GM06990 (cell line): ENCODE data around the gene NAPSA.
A peak's percentile ranks its signal among the peaks of the same experiment; 100 is the strongest.

Source experiments
- DNase-seq: peaks from one replicate; pipeline ENCODE4 v3.0.0-alpha.2; 2011; ENCODE audit not compliant: insufficient read length; ENCODE audit errors: extremely low read depth
- H3K27me3 ChIP-seq: replicated peaks from 2 replicates; pipeline ENCODE4 v1.6.0; 2011; ENCODE audit warnings: low read length; ENCODE audit not compliant: control insufficient read depth, insufficient read depth
- H3K36me3 ChIP-seq: 2 replicates; pipeline ENCODE4 v1.5.1; 2011; ENCODE audit warnings: low read length; ENCODE audit not compliant: control insufficient read depth, insufficient read depth
- H3K4me3 ChIP-seq: replicated peaks from 2 replicates; pipeline ENCODE4 v1.5.1; 2011; ENCODE audit warnings: low read depth, mild to moderate bottlenecking, control low read depth, low read length
- TF ChIP-seq, protein P1 (sequence below): IDR thresholded peaks from 2 replicates; pipeline ENCODE4 v1.5.1; 2011; ENCODE audit warnings: low read length, control low read depth, mild to moderate bottlenecking, inconsistent platforms; ENCODE audit not compliant: insufficient read depth, poor library complexity, severe bottlenecking

The NAPSA gene

DNA sequence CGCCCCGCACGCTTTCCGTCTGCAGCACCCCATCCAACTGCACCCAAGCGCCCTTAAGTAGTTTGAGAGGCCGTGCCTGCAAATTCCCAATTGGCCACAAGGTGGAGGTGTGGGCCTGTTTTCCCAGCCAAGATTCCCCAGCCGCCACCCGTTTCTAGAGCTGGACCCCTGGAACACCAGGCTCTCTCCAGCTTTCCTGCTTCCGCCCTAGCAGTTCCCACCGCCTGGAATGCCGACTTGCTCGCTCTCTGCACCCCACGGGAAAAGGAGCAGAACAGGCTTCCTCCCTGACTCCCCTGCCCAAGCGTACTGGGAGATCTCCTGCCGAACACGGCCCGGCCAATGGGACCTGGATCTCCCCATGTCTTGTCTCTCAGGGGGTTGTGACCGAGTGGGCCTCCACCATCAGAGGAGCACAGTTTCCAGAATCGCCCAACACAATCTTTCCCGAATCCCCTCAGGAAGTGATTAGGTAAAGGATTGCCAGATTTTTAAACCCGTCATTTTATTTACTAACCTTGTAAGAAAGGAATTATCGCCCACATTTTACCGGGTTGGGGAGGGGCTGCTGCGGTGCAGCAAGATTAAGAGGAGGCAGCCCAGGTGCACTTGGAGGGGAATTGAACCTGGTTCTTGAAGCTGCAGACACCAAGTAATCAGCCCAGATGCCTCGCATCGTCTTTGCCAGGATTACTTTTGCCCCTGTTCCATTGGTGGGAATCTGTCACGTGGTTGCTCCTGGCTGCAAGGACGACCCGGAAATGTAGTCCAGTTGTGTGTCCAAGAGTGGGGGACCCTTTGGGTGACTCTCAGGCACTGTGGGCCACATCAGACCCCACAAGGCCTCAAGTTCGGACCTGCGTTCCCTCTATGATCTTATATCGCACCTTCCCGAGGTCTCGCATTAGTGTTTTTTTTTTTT, 3.5 kb upstream of the NAPSA start:
- TF ChIP-seq, protein P1, sequence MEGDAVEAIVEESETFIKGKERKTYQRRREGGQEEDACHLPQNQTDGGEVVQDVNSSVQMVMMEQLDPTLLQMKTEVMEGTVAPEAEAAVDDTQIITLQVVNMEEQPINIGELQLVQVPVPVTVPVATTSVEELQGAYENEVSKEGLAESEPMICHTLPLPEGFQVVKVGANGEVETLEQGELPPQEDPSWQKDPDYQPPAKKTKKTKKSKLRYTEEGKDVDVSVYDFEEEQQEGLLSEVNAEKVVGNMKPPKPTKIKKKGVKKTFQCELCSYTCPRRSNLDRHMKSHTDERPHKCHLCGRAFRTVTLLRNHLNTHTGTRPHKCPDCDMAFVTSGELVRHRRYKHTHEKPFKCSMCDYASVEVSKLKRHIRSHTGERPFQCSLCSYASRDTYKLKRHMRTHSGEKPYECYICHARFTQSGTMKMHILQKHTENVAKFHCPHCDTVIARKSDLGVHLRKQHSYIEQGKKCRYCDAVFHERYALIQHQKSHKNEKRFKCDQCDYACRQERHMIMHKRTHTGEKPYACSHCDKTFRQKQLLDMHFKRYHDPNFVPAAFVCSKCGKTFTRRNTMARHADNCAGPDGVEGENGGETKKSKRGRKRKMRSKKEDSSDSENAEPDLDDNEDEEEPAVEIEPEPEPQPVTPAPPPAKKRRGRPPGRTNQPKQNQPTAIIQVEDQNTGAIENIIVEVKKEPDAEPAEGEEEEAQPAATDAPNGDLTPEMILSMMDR, result peak; percentile 77
- H3K4me3 ChIP-seq, result peak overlapping the region; percentile 76
- peak; percentile 81 for DNase-seq
- H3K27me3 ChIP-seq, result no peaks in the 10 kb centered on the region
- H3K36me3 ChIP-seq, result no peaks in the 10 kb centered on the region

DNA sequence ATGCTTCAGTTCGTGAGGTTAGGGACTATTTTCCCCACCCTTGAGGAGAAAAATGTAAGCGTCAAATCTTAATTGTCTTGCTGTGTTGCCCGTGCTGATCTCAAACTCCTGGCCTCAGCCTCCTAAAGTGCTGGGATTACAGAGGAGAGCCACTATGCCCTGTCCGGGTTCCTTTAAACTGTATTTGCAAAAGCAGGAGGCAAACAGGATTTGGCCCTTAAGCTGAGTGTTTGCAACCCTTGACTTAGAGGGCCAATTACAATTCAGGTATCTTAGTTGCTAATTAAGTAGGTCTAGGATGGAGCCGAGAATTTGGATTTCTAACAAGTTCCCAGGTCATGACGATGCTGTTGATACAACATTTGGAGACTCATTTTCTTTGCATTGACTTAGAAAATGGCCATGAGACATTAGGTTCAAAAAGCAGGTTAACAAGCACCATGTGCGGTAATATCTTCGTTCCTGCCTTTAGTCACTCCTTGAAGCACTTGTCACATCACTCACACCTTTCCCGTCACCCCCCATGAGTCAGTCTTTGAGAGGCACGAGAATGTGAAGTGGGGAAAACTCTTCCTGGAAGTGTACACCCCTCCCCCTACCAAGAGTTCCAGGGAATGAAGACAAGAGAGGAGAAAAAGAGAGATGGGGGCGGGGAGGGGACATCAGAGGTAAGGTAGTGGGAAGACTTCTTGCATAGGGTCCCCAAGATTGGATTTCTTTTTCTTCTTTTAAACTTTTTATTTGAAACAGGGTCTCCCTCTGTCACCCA, 2.6 kb downstream of the NAPSA start:
- TF ChIP-seq, protein P1, result no peak

DNA sequence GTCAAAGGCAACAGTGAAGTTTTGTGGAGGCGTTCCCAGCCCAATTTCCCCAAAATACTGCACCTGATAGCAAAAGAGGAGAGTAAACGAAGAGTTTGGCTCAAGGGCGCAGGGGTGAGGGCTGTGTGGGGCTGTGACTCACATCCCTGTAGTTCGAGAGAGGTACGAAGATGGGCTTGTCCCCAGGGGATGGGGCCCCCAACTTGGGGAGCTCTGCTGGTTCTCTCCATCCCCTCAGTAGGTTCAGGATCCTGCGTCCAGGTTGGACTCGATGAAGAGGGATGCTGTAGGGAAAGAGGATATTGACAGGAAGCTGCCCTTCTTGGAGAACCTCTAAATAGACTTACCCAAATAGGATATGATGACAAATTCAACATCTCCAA, 3.4 kb downstream of the NAPSA start:
- Histone ChIP-seq H3K4me3 (no peak overlapping the region), H3K27me3 (no peaks in the 10 kb centered on the region), H3K36me3 (no peaks in the 10 kb centered on the region)
- TF ChIP-seq, protein P1, result no peak
- DNase-seq, result no peak

More for the DNA sequence above, 2.6 kb downstream of the NAPSA start:
- no peaks in the 10 kb centered on the region for H3K36me3 ChIP-seq
- DNase-seq, result no peak
- H3K4me3 ChIP-seq, result no peak overlapping the region
- H3K27me3 ChIP-seq, result no peaks in the 10 kb centered on the region

DNA sequence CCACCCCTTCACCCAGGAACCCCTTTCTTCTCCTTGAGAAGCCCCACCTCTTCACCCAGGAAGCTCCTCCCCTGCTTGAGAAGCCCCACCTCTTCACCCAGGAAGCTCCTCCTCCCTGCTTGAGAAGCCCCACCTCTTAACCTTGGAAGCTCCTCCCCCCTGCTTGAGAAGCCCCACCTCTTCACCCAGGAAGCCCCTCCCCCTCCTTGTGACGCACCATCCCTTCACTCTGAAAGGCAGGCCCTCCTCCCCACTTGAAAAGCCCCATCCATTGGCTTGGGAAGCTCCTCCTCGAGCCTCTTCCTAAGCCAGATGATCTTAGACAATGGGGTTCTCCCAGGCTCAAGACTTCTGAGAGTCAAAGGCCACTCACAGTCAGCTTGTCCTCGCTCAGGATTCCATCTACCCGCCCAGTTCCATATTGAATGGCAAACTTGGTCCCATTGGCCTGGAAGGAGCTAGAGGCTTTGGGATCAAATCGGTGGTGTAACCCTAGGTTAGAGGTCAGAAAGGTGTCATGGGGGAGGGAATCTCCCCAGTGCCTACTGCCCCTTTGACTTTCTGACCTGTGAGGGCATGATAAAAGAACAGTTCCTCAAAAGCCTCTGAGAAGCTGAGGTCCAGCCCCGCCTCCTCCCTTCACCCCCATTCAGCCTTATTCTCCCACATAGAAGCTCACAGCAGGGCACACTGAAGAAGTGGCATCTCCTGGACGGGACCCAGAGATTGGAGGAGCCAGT, 4.0 kb downstream of the NAPSA start:
- H3K4me3 ChIP-seq, result no peak overlapping the region
- no peak for DNase-seq
- TF ChIP-seq, protein P1, result no peak
- no peaks in the 10 kb centered on the region for H3K27me3 ChIP-seq
- H3K36me3 ChIP-seq, result no peaks in the 10 kb centered on the region

DNA sequence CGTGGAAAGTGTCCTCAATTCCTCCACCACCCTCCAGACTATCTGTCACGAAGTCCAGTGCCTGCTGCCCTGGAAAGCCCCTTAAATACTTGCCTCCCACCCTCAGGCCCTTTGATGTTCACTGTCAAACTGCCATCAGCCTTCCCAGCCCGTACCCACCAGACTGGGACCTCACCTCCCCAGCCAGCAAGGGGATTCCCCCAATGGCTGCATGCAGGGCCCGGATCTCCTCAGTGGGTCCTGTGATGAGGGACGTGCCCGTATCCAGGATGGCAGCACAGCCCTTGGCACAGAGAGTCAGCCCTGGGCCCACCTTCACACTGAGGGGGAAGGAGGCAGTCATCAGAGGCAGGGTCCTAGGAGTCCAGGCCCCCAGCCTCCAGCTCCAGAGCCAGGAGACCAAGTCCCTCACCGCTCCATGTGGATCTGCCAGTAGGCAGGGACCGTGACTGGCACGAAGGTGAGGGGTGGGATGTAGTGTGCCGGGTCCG, 6.1 kb downstream of the NAPSA start:
- DNase-seq, result no peak
- Histone ChIP-seq H3K36me3 (no peaks in the 10 kb centered on the region), H3K27me3 (no peaks in the 10 kb centered on the region), H3K4me3 (no peak overlapping the region)
- TF ChIP-seq, protein P1, result no peak
